DND-41 (cell line): ENCODE results near the gene NT5C.

ENCODE experiments used
- ATAC-seq: fragments of 200-7000 bp; cut with Tn5 transposase; 3 replicates; pipeline ENCODE4 v1.9.1; 2021; ENCODE audit warnings: low read depth; ENCODE audit not compliant: insufficient read depth
- DNase-seq: peaks from one replicate; pipeline ENCODE4 v3.0.0-alpha.2; 2020
- H2AFZ ChIP-seq: 2 replicates; pipeline ENCODE4 v1.6.0; 2012; ENCODE audit warnings: low read depth, low read length
- H3K27ac ChIP-seq: 2 replicates; pipeline ENCODE4 v1.5.1; 2012; ENCODE audit warnings: low read length, inconsistent platforms
- H3K27me3 ChIP-seq: fragments of 200-600 bp; sonication (generic); 2 replicates; pipeline ENCODE4 v1.6.0; 2012; ENCODE audit warnings: low read length, mild to moderate bottlenecking, inconsistent platforms; ENCODE audit not compliant: insufficient read depth, poor library complexity
- H3K36me3 ChIP-seq: 2 replicates; pipeline ENCODE4 v1.5.1; 2012; ENCODE audit warnings: low read length, inconsistent platforms; ENCODE audit not compliant: insufficient read depth
- H3K4me1 ChIP-seq: 2 replicates; pipeline ENCODE4 v1.5.1; 2012; ENCODE audit warnings: mild to moderate bottlenecking, low read length; ENCODE audit not compliant: insufficient read depth
- H3K4me2 ChIP-seq: 2 replicates; pipeline ENCODE4 v1.6.0; 2012; ENCODE audit warnings: mild to moderate bottlenecking, moderate library complexity, low read length, inconsistent platforms; ENCODE audit not compliant: insufficient read depth
- H3K4me3 ChIP-seq, 2 experiments: fragments of 200-600 bp in 1 of 2; shearing (Covaris generic) in 1 of 2; 2 replicates each; pipeline ENCODE4 v1.5.1; 2012 to 2016; ENCODE audit warnings: inconsistent platforms in 2 of 2, low read length in 2 of 2, mild to moderate bottlenecking in 2 of 2, low read depth in 1 of 2, moderate library complexity in 1 of 2
- H3K79me2 ChIP-seq: 2 replicates; pipeline ENCODE4 v1.6.0; 2012; ENCODE audit warnings: low read length, inconsistent platforms; ENCODE audit not compliant: insufficient read depth
- H3K9ac ChIP-seq: 2 replicates; pipeline ENCODE4 v1.6.0; 2012; ENCODE audit warnings: low read depth, mild to moderate bottlenecking, inconsistent platforms, low read length, moderate library complexity
- H3K9me3 ChIP-seq: 2 replicates; pipeline ENCODE4 v1.5.1; 2012; ENCODE audit warnings: low read length, moderate library complexity, mild to moderate bottlenecking, inconsistent platforms; ENCODE audit not compliant: insufficient read depth, severe bottlenecking
- H4K20me1 ChIP-seq: 2 replicates; pipeline ENCODE4 v1.6.0; 2012; ENCODE audit warnings: low read length; ENCODE audit not compliant: insufficient read depth
- EZH2 ChIP-seq: IDR thresholded peaks from 3 replicates; pipeline ENCODE4 v1.6.1; 2012; ENCODE audit warnings: borderline replicate concordance, low read depth, mild to moderate bottlenecking, moderate library complexity, low read length, inconsistent platforms; ENCODE audit not compliant: severe bottlenecking
- TF ChIP-seq, protein P1 (sequence below): IDR thresholded peaks from 2 replicates; pipeline ENCODE4 v1.5.1; 2012; ENCODE audit warnings: borderline replicate concordance, low read length, moderate library complexity, mild to moderate bottlenecking; ENCODE audit not compliant: poor library complexity, severe bottlenecking; ENCODE audit errors: extremely low read depth

The NT5C gene

GRCh38 chr17:75155191-75155601, 23.7 kb upstream of the NT5C start:
- Histone ChIP-seq H3K4me3 (peak overlapping the region in 1 of 2 experiments; percentile 98; a peak in 2 of 4 replicates), H3K9ac (peak overlapping the region; percentile 92), H3K27me3 (no peaks in the 10 kb centered on the region), H4K20me1 (peaks cover 8% of the 10 kb centered on the region; the same call in 1 of the 2 replicates), H3K4me2 (peak overlapping the region; percentile 67), H3K4me1 (peaks cover 30% of the 10 kb centered on the region), H2AFZ (peak overlapping the region; percentile 73), H3K36me3 (peaks cover 10% of the 10 kb centered on the region), H3K27ac (peak overlapping the region; percentile 66), H3K9me3 (no peaks in the 10 kb centered on the region), H3K79me2 (peaks cover 41% of the 10 kb centered on the region)
- DNase-seq (no peak), ATAC-seq (no peak)
- TF ChIP-seq EZH2, result no peak
- TF ChIP-seq, protein P1, sequence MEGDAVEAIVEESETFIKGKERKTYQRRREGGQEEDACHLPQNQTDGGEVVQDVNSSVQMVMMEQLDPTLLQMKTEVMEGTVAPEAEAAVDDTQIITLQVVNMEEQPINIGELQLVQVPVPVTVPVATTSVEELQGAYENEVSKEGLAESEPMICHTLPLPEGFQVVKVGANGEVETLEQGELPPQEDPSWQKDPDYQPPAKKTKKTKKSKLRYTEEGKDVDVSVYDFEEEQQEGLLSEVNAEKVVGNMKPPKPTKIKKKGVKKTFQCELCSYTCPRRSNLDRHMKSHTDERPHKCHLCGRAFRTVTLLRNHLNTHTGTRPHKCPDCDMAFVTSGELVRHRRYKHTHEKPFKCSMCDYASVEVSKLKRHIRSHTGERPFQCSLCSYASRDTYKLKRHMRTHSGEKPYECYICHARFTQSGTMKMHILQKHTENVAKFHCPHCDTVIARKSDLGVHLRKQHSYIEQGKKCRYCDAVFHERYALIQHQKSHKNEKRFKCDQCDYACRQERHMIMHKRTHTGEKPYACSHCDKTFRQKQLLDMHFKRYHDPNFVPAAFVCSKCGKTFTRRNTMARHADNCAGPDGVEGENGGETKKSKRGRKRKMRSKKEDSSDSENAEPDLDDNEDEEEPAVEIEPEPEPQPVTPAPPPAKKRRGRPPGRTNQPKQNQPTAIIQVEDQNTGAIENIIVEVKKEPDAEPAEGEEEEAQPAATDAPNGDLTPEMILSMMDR, result no peak

DNA sequence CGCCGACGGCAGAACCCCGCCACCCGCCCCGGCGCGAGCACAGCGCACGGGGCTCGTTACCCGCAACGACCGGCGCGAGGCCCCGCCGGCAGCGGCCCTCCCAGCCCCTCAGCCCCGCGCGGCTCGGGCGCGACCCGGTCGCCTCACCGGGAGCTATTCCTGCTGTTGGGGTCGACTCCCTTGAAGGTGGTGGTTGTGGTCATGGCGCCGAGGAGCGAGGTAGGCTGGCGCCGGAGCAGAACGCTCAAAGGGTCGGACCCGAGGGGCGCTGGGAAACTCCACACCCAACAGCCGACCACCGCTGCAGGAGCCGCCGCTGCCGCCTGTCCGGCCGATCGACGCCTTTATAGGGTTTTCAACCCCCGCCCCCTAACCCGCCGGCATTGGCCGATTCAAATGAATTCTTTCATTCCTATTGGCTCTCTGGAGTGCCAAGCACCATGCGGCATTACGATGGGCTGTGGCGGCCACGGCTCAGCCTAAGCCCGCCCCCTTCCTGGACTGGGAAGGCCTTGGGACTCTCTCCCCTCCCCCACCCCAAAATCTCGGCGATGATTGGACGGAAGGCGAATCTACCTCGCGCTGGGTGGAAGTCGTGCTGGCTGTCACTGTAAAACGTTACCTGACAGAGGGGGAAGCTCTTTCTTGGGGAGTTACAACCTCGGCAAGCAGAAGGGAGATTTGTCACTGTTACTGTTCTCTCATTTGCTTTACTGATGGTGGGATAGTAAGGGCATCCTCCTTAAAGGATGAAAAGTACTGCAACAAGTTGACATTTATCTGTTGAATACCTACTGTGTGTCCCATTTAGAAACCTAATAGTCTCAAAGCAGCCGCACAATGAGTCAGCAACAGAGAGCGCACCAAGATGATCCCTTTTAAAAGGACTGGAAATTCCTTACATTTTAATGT, 22.9 kb upstream of the NT5C start, which contains the start of gene JPT1:
Gene JPT1, minus strand, starts transcription at position 318 of the 912 bp plus-strand sequence. Its CDS starts 115 bp downstream, at position 203.
- H3K4me1 ChIP-seq, result peaks cover 30% of the 10 kb centered on the region
- H3K27me3 ChIP-seq, result no peaks in the 10 kb centered on the region
- ATAC-seq (peak; percentile 95), DNase-seq (peak; percentile 99)
- TF ChIP-seq EZH2, result no peak
- TF ChIP-seq, protein P1, result no peak
- no peaks in the 10 kb centered on the region for H3K9me3 ChIP-seq
- H3K36me3 ChIP-seq, result peaks cover 10% of the 10 kb centered on the region
- H3K9ac ChIP-seq, result peak within 1 kb of the TSS; percentile 92
- H4K20me1 ChIP-seq, result peaks cover 12% of the 10 kb centered on the region; the same call in 1 of the 2 replicates
- peak within 1 kb of the TSS; percentile 85 for H3K27ac ChIP-seq
- H3K79me2 ChIP-seq, result peaks cover 48% of the 10 kb centered on the region
- peak within 1 kb of the TSS; percentile 73 for H2AFZ ChIP-seq
- H3K4me3 ChIP-seq, result peak within 1 kb of the TSS; percentile 92 to 98
- peak within 1 kb of the TSS; percentile 67 for H3K4me2 ChIP-seq

GRCh38 chr17:75153780-75154194, 22.2 kb upstream of the NT5C start:
- Histone ChIP-seq H3K27me3 (no peaks in the 10 kb centered on the region), H2AFZ (peak overlapping the region; percentile 71), H4K20me1 (peaks cover 12% of the 10 kb centered on the region; the same call in 1 of the 2 replicates), H3K36me3 (peaks cover 11% of the 10 kb centered on the region), H3K27ac (peak overlapping the region; percentile 85), H3K4me1 (peaks cover 30% of the 10 kb centered on the region), H3K4me2 (peak overlapping the region; percentile 67), H3K79me2 (peaks cover 53% of the 10 kb centered on the region), H3K9ac (peak overlapping the region; percentile 92), H3K9me3 (no peaks in the 10 kb centered on the region), H3K4me3 (peak overlapping the region; percentile 92 to 98)
- no peak for TF ChIP-seq EZH2
- TF ChIP-seq, protein P1, result no peak
- peak; percentile 0; the same call in 1 of the 3 replicates for ATAC-seq
- DNase-seq, result peak; percentile 40
